K562 (cell line): ENCODE measurements around the gene CHD5. TPM values are rescaled to one million over a fixed set of nuclear protein-coding genes. Genes with fewer than 3 reads are reported as not detected.

Experiments
- ATAC-seq: fragments of 200-7000 bp; cut with Tn5 transposase; 3 replicates; pipeline ENCODE4 v1.9.1; 2020; ENCODE audit warnings: moderate library complexity
- BruUV-seq: library from RNA; stranded (reverse); fragments of 400-500 nt; replicated peaks from 2 replicates; lab custom pipeline; 2021; lab: Mats Ljungman, UMichigan
- CTCF ChIA-PET: fragments of 300-600 bp; formaldehyde crosslinking; extraction: SDS; loops from one replicate; lab custom pipeline; 2021; ENCODE audit warnings: low intra/inter-chr PET ratio; lab: Yijun Ruan, JAX
- POLR2A ChIA-PET: fragments of 300-600, 350-650 bp; sonication (Branson Sonifier 250); formaldehyde crosslinking; extraction: SDS; loops from one replicate; lab custom pipeline; 2021; ENCODE audit warnings: antibody characterized with exemption, inconsistent platforms; lab: Yijun Ruan, JAX
- DNase-seq, 4 experiments: peaks; one replicate each; pipeline versions ENCODE4 v3.0.0 to v3.0.0-alpha.2; 2011 to 2018; ENCODE audit warnings: low spot score in 3 of 4, mixed read lengths in 3 of 4; ENCODE audit errors: extremely low read depth in 1 of 4
- FAIRE-seq: peaks from 2 replicates; lab custom pipeline; 2011; peaks lifted over from hg19 to GRCh38; lab: Jason Lieb, UNC
- H2AFZ ChIP-seq: 2 replicates; pipeline ENCODE4 v1.6.0; 2011; ENCODE audit warnings: low read depth, low read length, control low read depth, inconsistent platforms
- H3K27ac ChIP-seq: fragments of 200-600 bp; 3 replicates; pipeline ENCODE4 v1.8.0; 2011; ENCODE audit warnings: low read depth, mild to moderate bottlenecking, control low read depth, inconsistent platforms, low read length, moderate library complexity, mixed read lengths; ENCODE audit errors: extremely low read depth
- H3K27me3 ChIP-seq, 2 experiments: fragments of 300-600 bp in 1 of 2; 2 replicates in 1 of 2; 3 replicates in 1 of 2; pipeline versions ENCODE4 v1.6.0 to v1.8.0; 2011; ENCODE audit warnings: inconsistent platforms in 2 of 2, low read length in 2 of 2, mild to moderate bottlenecking in 1 of 2, mixed read lengths in 1 of 2, moderate library complexity in 1 of 2; ENCODE audit not compliant: control insufficient read depth in 2 of 2, insufficient read depth in 2 of 2
- H3K36me3 ChIP-seq: fragments of 300-600 bp; 3 replicates; pipeline ENCODE4 v1.8.0; 2011; ENCODE audit warnings: mild to moderate bottlenecking, low read length, inconsistent platforms; ENCODE audit not compliant: control insufficient read depth, insufficient read depth
- H3K4me1 ChIP-seq, 2 experiments: fragments of 200-600 bp in 1 of 2; replicated peaks in 1 of 2; 2 replicates in 1 of 2; 3 replicates in 1 of 2; pipeline versions ENCODE4 v1.5.1 to v1.8.0; 2011; ENCODE audit warnings: inconsistent platforms in 2 of 2, low read length in 2 of 2, mild to moderate bottlenecking in 1 of 2, mixed read lengths in 1 of 2, moderate library complexity in 1 of 2; ENCODE audit not compliant: control insufficient read depth in 2 of 2, insufficient read depth in 2 of 2
- H3K4me2 ChIP-seq: 2 replicates; pipeline ENCODE4 v1.6.1; 2011; ENCODE audit warnings: low read length, control low read depth, inconsistent platforms, mixed read lengths; ENCODE audit not compliant: insufficient read depth
- H3K4me3 ChIP-seq: fragments of 200-600 bp; sonication (generic), shearing (Covaris generic); 2 replicates; pipeline ENCODE4 v1.5.1; 2016; ENCODE audit warnings: control low read depth, inconsistent platforms
- H3K79me2 ChIP-seq: fragments of 200-600 bp; 3 replicates; pipeline ENCODE4 v1.8.0; 2011; ENCODE audit warnings: low read length, inconsistent platforms; ENCODE audit not compliant: control insufficient read depth, insufficient read depth
- H3K9ac ChIP-seq, 2 experiments: 2 replicates each; pipeline versions ENCODE4 v1.6.0 to v1.6.1; 2011; ENCODE audit warnings: low read depth in 2 of 2, low read length in 2 of 2, control low read depth in 1 of 2, inconsistent platforms in 1 of 2, mild to moderate bottlenecking in 1 of 2, mixed read lengths in 1 of 2; ENCODE audit not compliant: insufficient read depth in 1 of 2
- H3K9me1 ChIP-seq: one replicate; pipeline ENCODE4 v1.6.0; 2011; ENCODE audit warnings: inconsistent platforms, mild to moderate bottlenecking, low read length, moderate library complexity; ENCODE audit not compliant: control insufficient read depth, insufficient read depth
- H3K9me3 ChIP-seq: replicated peaks from 2 replicates; pipeline ENCODE4 v1.5.1; 2011; ENCODE audit warnings: low read depth, low read length, inconsistent platforms; ENCODE audit not compliant: control insufficient read depth, insufficient read depth
- H4K20me1 ChIP-seq: replicated peaks from 2 replicates; pipeline ENCODE4 v1.6.1; 2011; ENCODE audit warnings: low read length, inconsistent platforms, mixed read lengths; ENCODE audit not compliant: control insufficient read depth, insufficient read depth
- CUX1 ChIP-seq: fragments of 200-800 bp; sonication (Bioruptor generic); IDR thresholded peaks from 2 replicates; pipeline ENCODE4 v1.6.1; 2016; ENCODE audit warnings: missing genetic modification characterization, missing compliant biosample characterization
- HLTF ChIP-seq: fragments of 450-650 bp; IDR thresholded peaks from 2 replicates; pipeline ENCODE4 v1.6.1; 2016
- WGBS: fragments of 100-300 bp; shearing (Covaris generic); methylation state at CpG from one replicate; pipeline ENCODE4 v1.1.6; 2016; ENCODE audit warnings: low coverage, mixed read lengths; ENCODE audit not compliant: insufficient coverage; ENCODE audit errors: missing lambda C conversion rate; 5-methylcytosine and 5-hydroxymethylcytosine counted together
- in situ Hi-C: fragments of 300-500 bp; cut with MboI; formaldehyde crosslinking; loops from 4 replicates; pipeline ENCODE4 v1.15.0; 2018; ENCODE audit warnings: inconsistent platforms, mixed read lengths
- intact Hi-C: fragments of 100-400 bp; cut with micrococcal nuclease; formaldehyde crosslinking; loops from 2 replicates; pipeline ENCODE4 v1.14.2; 2022
- polyA plus RNA-seq, 8 experiments: library from polyadenylated mRNA; depleted of rRNA in 4 of 8; stranded (reverse) in 5 of 8; unstranded in 3 of 8; fragments of >200 nt; fragmentation: Nextera tagmentation in 2 of 8; fragmentation: Illumina TruSeq in 1 of 8; extraction: Ambion mirVana in 2 of 8; extraction: Trizol in 1 of 8; gene quantifications; 2 replicates each; pipeline versions ENCODE4 v1.2.1 to v1.2.3, GENCODE V29; 2011 to 2014; ENCODE audit warnings: inconsistent platforms in 1 of 8, missing spikeins in 1 of 8
- total RNA-seq, 7 experiments: library from RNA; depleted of rRNA in 6 of 7; stranded (reverse); fragments of >200 nt in 6 of 7; fragmentation: Illumina TruSeq in 2 of 7; extraction: Trizol in 2 of 7; gene quantifications; 2 replicates each; pipeline versions ENCODE4 v1.2.1 to v1.2.3, GENCODE V29; 2011 to 2021; ENCODE audit warnings: low replicate concordance in 1 of 7

CHD5 gene
- total and polyA plus RNA-seq, 9 of the 15 experiments (the other 6 are each of a cell fraction or from before 2014, with no cell fraction given), result 0.03 to 0.52 (median 0.11) TPM; not detected in 2

DNA sequence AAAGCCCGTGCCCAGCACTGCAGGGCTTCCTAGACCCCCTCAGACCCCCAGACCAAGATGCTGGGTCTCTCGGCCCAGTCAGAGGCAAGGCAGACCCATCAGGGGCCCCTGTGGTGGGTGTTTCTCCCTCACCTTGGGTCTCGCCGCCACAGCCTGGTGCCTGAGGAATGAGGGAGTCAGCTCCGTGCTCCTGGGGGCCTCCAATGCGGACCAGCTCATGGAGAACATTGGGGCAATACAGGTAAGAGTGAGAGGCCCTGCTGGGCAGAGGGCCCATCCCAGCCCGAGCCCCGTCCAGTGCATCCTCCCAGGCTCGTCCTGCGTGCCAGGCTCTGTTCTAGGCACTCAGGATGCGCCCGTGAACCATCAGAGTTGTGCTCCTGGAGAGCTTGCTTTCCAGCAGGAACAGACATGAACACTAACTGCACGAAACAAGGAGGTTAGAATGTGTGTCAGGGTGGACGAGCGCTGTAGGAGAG is 83.0 kb downstream of the CHD5 start (continued):
- TF ChIP-seq CUX1 (CRISPR knock-in tag), result no peak
- TF ChIP-seq, all 486 proteins: peak for 2

DNA sequence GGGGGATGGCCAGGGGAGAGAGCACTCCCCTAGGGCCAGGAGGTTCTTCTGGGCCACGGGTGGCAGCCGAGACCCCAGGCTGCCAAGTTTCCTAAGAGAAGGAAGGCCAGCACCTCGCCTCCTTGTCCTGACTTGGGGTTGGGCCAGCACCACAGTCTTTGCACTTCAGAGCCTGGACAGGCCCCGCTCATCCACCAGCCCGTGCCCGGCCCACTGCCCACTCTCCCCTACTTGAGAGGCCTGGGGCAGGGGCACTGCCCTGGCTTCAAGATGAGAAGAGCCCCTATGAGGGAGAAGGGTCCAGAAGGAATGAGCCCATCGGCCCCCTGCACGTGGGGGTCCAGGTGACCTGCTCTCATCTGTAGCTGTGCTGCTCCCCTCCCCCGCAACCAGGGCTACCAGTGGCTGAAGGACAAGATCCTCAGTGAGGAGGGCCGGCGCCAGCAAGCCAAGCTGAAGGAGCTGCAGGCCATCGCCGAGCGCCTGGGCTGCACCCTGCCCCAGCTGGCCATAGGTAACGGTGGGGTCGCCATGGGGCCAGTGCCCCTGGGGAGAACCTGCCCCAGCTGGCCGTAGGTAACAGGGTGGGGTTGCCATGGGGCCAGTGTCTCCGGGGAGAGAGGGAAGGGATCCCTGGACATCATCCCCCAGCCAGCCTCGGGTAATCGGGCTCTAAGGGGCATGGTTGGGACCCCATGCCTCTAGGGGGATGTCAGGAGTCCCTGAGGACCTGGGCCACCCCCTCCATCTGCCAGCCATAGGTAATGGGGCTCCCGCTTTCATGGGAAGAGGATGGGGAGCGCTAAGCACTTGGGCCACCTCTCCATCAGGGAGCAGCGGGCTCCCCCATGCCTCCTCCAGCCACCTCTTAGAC is 83.6 kb downstream of the CHD5 start:
- Histone ChIP-seq H3K9ac (no peak overlapping the region), H3K9me1 (no peaks in the 10 kb centered on the region), H3K36me3 (no peaks in the 10 kb centered on the region), H4K20me1 (peaks cover 26% of the 10 kb centered on the region), H2AFZ (no peak overlapping the region), H3K27ac (no peak overlapping the region), H3K4me3 (no peak overlapping the region), H3K9me3 (no peaks in the 10 kb centered on the region), H3K27me3 (peaks cover 34 to 87% of the 10 kb centered on the region in 2 experiments; a peak in 4 of 5 replicates), H3K4me2 (no peak overlapping the region), H3K4me1 (peaks cover 0 to 23% of the 10 kb centered on the region in 2 experiments; a peak in 2 of 5 replicates), H3K79me2 (no peaks in the 10 kb centered on the region)
- FAIRE-seq, result no peak
- 8% methylated on average over 23 of the region's 23 CpGs for WGBS
- no peak for ATAC-seq
- in situ Hi-C loops, result no loop called here
- BruUV-seq, result no TSS peak
- POLR2A ChIA-PET, result interaction anchor here (0.6 to 1.3 kb wide), 2 partner anchors 9 to 31 kb away, joined by 3 read pairs; no protein-coding TSS in a partner anchor
- no peak for DNase-seq
- TF ChIP-seq HLTF, result no peak
- TF ChIP-seq, all 486 proteins: peak for 0
- CTCF ChIA-PET, result no interaction called here
- intact Hi-C loops, result no loop called here
